Measurements from ENCODE around the gene NGDN.
"Not testable (repeated sequence)": the region's sequence is repeated elsewhere in the genome, so short reads cannot be mapped to it uniquely, and the experiment has no call there.

Gene NGDN

GRCh38 chr14:23439107-23439835 lies 30.2 kb upstream of the NGDN start:
- no peak for DNase-seq

- DNase-seq: no peak
Measured at GRCh38 chr14:23441076-23441475, 28.4 kb upstream of the NGDN start.

GRCh38 chr14:23442721-23443356 lies 26.7 kb upstream of the NGDN start:
- no peak for DNase-seq

GRCh38 chr14:23443411-23443812 lies 26.1 kb upstream of the NGDN start:
- DNase-seq: no peak

- DNase-seq: no peak
Measured at GRCh38 chr14:23443881-23444280, 25.6 kb upstream of the NGDN start.

GRCh38 chr14:23444314-23444713 lies 25.2 kb upstream of the NGDN start:
- no peak for DNase-seq

- no peak for DNase-seq
Measured at GRCh38 chr14:23445773-23446172, 23.7 kb upstream of the NGDN start.

GRCh38 chr14:23446291-23446851 lies 23.1 kb upstream of the NGDN start:
- DNase-seq: no peak

GRCh38 chr14:23447361-23448350 lies 21.8 kb upstream of the NGDN start:
- DNase-seq: no peak

GRCh38 chr14:23449314-23449713 lies 20.2 kb upstream of the NGDN start:
- DNase-seq: no peak

- no peak for DNase-seq
Measured at GRCh38 chr14:23450379-23450778, 19.1 kb upstream of the NGDN start.

- no peak for DNase-seq
Measured at GRCh38 chr14:23452237-23452636, 17.3 kb upstream of the NGDN start.

GRCh38 chr14:23454445-23454856 lies 15.1 kb upstream of the NGDN start:
- DNase-seq: no peak

- DNase-seq: not testable (repeated sequence)
Measured at GRCh38 chr14:23456883-23457586, 12.5 kb upstream of the NGDN start.

- no peak for DNase-seq
Measured at GRCh38 chr14:23457587-23458445, 11.7 kb upstream of the NGDN start.

GRCh38 chr14:23460960-23461359 lies 8.5 kb upstream of the NGDN start:
- no peak for DNase-seq

- DNase-seq: no peak
Measured at GRCh38 chr14:23464700-23465099, 4.8 kb upstream of the NGDN start.

GRCh38 chr14:23465261-23465660 lies 4.2 kb upstream of the NGDN start:
- no peak for DNase-seq

- no peak for DNase-seq
Measured at GRCh38 chr14:23468704-23469126, 788 bp upstream of the NGDN start.

GRCh38 chr14:23469906-23470403 lies 452 bp downstream of the NGDN start:
- no peak for DNase-seq

GRCh38 chr14:23470947-23471346 lies 1.4 kb downstream of the NGDN start:
- DNase-seq: no peak
